Activated CD4-positive, alpha-beta T cell treated with anti-CD3 and anti-CD28 coated beads for 24 hours (primary cell): ENCODE data around the gene MGAT4B.
A peak's percentile ranks its signal among the peaks of the same experiment; 100 is the strongest.

Experiments used
- DNase-seq, 2 donors: peaks; one replicate each; pipeline ENCODE4 v3.0.0-alpha.2; 2020; ENCODE audit warnings: low read depth in 2 of 2

Gene MGAT4B

GRCh38 chr5:179812135-179812825, 5.6 kb upstream of the MGAT4B start:
- DNase-seq, result no peak

- DNase-seq, result no peak
Observed at GRCh38 chr5:179805529-179806249, 977 bp downstream of the MGAT4B start.

DNA sequence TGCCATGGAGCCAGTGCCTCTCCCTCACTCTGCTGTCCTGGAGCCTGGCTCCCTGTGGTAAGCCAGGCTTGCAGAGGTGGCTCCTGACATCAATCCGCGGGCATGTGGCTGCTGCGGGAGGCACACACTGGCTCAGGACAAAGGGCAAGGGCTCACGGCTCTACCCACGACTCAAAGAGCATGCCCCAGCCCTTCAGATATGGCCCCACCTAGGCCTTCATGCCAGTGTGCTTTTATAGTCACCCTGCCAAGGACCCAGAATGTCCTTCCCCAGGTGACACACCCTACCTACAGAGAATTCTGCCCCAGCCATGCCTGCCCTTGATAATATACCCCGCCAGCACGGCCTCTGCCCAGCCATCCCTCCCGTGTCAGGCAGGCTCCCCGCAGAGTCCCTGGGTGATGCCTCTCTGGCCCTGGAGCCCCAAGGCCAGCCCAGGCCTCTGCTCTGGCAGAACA, 1.6 kb downstream of the MGAT4B start:
- no peak for DNase-seq

- DNase-seq, result no peak
Observed at GRCh38 chr5:179804555-179804947, 2.1 kb downstream of the MGAT4B start.

- peak in 1 of 2 donors; percentile 58 for DNase-seq
Observed at GRCh38 chr5:179803651-179804554, 2.8 kb downstream of the MGAT4B start.

DNA sequence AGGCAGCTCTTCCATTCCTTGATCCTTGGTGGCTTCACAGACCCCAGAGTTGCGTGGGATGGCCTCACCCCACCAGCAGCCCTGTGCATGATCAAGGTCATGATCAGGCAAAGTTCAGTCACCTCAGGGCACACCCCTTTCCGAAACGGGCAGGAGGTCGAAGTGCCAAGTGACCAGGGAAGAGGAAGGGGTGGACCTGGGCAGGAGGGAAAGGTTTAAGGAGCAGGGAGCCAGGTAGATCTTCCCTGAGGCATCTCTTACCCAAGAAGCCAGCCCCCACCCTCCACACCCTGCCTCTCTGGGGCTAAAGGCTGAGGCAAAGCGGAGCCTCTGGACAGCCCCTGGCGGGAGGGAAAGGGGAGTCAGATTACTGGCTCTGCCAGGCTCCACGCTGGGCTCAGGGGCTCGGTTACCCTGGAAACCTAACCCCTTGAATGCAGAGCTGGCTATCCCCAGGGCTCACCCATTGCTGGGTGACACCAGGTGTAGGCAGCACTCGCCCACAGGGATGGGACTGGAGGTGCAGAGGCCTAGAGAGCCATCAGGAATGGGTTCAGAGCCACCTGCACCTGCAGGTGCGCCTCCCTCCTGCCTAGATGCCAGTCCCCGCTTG, 3.6 kb downstream of the MGAT4B start:
- DNase-seq, result no peak

- no peak for DNase-seq
Observed at GRCh38 chr5:179802207-179802883, 4.3 kb downstream of the MGAT4B start.

- peak; percentile 82 to 83 for DNase-seq
Observed at GRCh38 chr5:179801304-179802206, 5.1 kb downstream of the MGAT4B start.

DNA sequence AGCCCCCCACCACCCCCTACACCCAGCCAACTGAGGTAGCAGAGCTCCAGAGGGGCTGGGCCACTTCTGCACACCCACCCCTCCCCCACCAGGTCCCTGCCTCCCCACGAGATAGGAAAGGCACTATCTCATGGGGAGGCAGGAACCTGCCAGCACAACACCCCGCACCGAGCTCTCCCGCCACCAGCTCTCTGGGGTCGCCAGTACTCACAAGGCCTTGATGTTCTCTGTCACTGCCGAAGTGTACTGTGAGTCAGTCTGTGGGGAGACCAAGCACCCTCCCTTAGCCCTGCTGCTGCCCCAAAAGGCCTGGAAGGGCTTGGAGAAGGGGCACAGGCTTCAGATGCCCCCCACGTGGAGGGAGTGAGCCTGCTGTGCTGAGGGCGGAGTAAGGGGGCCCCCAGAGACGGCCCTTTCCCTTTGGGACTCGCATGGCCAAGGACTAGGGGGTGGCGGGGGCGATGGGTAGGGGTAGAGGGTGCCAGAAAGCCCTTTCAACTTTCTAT, 5.9 kb downstream of the MGAT4B start:
- DNase-seq, result no peak

DNA sequence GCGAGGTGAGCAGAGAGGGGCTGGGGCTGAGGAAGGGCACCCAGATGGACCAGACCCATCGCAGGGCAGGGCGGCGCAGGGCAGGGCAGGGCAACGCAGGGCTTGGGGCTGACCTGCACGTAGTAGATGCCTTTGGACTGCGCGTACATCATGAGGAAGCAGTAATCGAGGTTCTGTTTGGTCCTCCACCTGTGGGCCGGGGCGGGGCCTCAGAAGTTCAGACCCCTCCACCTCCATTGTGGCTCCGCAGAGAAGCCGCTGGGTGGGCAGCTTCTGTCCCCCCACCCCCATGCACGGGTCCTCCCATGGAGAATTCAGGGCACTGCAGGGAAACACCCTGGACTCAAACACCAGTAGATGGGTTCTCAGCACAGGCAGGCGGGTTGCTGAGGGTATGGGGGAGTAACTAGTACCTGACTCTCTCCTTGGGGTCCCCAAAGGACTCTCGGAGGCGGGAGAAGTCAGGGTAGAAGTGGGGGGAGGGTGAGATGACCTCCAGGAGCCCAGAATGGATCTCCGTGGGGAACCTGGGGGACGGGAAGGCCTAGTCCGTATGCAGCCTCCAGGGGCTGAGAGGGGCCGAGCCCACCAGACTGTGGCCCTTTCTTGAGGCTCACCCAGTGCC, 6.5 kb downstream of the MGAT4B start:
- no peak for DNase-seq

- no peak for DNase-seq
Observed at GRCh38 chr5:179799644-179799973, 7.1 kb downstream of the MGAT4B start.

GRCh38 chr5:179798771-179799643, 7.7 kb downstream of the MGAT4B start:
- no peak for DNase-seq

DNA sequence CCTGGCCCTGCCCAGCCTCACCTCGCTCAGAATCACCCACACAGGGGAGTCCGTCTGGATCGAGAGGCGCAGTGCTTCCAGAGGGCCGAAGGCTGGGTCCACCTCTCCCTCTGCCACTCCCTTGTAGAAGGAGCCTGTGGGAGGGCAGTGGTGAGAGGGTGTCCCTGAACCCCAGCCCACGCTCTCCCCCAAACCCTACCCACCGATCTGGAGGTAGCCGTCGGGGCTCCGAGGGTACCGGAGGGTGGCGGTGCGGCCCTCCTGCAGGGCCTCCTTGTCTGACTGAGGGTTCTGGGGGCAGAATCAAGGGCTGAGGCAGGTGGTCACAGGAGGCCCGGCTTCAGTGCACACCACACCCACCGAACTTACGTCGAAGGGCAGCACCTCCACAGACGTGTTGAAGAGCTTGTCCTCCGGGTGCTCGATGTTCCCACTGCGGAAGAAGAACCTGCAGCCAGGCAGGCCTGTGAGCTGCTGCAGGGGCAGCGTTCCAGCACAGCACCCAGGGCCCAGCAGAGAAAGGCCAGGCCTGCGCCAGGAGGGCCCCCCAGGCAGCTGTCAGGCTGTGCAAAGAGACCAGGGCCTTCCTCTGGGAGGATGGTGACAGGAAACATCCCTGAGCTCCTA, 8.4 kb downstream of the MGAT4B start:
- no peak for DNase-seq

- DNase-seq, result no peak
Observed at GRCh38 chr5:179797741-179798140, 8.9 kb downstream of the MGAT4B start.

- DNase-seq, result no peak
Observed at GRCh38 chr5:179796877-179797608, 9.6 kb downstream of the MGAT4B start.

- DNase-seq, result peak in 1 of 2 donors; percentile 55
Observed at GRCh38 chr5:179795863-179796833, 10.5 kb downstream of the MGAT4B start.
